GM10248 (cell line): Measurements from ENCODE around the gene DUSP1.

Experiments
- CTCF ChIA-PET: fragments of 300-600 bp; sonication (Branson Sonifier 250); formaldehyde crosslinking; extraction: SDS; loops from one replicate; lab custom pipeline; 2021; ENCODE audit warnings: antibody characterized with exemption; lab: Yijun Ruan, JAX
- POLR2A ChIA-PET: fragments of 350-650 bp; sonication (Branson Sonifier 250); formaldehyde crosslinking; extraction: SDS; loops from one replicate; lab custom pipeline; 2020; ENCODE audit warnings: antibody characterized with exemption; lab: Yijun Ruan, JAX
- DNase-seq: peaks from one replicate; pipeline ENCODE4 v3.0.0; 2012; ENCODE audit errors: extremely low spot score
- TF ChIP-seq, protein P1 (sequence below): IDR thresholded peaks from 2 replicates; pipeline ENCODE4 v1.5.1; 2012; ENCODE audit warnings: mild to moderate bottlenecking, low read depth; ENCODE audit errors: extremely low read depth, missing control alignments, control extremely low read depth

Gene DUSP1

DNA sequence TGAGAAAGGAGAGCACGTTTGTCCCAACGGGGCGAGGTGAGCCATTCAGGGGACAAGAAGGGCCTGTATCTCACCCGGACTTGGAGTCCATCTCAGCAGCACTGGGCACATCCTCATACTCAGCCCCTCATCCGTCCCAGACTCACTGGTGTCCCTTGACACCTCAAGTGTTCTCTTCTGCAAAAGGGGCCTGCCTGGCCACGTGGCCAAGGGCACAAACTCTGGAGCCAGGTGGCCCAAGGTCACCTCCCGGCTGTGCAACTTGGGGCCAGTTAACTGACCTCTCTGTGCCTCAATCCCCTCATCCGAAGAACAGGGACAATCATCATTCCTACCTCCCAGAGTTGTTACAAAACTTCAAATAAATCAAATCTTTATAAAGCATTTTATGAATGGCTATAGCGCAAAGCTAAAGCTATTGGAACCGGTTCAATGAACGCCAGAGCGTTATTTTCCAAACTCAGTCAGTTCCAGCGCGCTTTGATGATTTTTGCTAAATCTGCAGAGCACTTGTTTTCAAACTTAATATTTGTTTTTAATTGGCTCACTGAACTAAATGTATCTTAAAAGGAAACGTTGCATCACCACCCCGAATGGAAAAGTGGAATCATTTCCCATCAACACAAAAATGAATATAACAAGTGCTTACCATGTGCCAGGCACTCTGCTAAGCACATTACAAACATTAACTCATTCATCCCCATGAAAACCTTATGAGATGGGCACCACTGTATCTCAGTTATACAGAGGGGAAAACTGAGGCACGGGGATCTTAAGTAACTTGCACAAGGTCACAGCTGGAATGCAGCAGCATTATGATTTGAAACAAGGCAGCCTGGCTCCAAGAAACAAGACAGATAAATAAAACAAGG is 49.3 kb downstream of the DUSP1 start:
- ChIA-PET POLR2A (no interaction called here), CTCF (interaction anchor here (1.6 kb wide), 1 partner anchor 9 kb away, joined by 4 read pairs; no protein-coding TSS in a partner anchor)
- TF ChIP-seq, protein P1, sequence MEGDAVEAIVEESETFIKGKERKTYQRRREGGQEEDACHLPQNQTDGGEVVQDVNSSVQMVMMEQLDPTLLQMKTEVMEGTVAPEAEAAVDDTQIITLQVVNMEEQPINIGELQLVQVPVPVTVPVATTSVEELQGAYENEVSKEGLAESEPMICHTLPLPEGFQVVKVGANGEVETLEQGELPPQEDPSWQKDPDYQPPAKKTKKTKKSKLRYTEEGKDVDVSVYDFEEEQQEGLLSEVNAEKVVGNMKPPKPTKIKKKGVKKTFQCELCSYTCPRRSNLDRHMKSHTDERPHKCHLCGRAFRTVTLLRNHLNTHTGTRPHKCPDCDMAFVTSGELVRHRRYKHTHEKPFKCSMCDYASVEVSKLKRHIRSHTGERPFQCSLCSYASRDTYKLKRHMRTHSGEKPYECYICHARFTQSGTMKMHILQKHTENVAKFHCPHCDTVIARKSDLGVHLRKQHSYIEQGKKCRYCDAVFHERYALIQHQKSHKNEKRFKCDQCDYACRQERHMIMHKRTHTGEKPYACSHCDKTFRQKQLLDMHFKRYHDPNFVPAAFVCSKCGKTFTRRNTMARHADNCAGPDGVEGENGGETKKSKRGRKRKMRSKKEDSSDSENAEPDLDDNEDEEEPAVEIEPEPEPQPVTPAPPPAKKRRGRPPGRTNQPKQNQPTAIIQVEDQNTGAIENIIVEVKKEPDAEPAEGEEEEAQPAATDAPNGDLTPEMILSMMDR = no peak
- DNase-seq = no peak

DNA sequence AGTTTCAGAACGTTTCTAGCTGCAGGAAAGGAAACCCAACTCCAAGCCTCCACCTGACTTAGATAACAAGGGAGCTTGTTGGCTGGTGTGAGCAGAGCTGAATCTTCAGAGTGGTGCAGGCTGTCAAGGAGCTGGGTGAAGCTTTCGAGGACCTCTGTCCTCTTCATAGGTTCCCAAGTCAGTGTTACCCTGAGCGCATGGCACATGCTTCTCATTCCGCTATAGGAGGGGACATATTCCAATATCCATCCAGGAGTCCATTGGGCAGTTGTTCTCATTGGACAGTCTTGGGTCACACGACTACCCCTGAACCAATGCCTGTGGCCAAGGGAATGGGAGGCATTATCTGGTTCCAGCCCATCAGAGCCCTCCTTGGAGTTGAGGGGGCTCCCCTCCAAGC is 50.3 kb downstream of the DUSP1 start:
- CTCF ChIA-PET = interaction anchor here (0.9 to 2.2 kb wide), 9 partner anchors 8 to 212 kb away, joined by 3 to 21 read pairs (median 3); no protein-coding TSS in a partner anchor
- POLR2A ChIA-PET = no interaction called here
- TF ChIP-seq, protein P1 = no peak
- no peak for DNase-seq

DNA sequence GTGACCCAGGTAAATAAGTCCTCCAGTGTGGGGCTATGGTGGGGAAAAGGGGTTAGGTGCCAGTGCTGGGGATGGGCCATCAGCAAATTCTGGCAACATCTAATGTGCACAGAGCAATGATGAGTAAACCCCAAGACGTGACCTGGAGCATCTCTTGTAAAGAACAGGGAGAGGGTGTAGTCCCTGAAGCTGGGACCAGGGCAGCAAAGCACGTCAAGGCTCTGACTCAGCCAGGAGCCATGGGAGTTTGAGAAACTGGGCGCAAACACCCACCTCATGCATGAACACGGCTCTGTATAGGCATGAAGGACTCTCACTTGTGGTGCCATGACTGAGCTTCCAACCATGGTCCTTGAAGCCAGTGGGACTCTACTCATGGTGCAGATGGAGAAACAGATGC is 51.8 kb downstream of the DUSP1 start:
- TF ChIP-seq, protein P1 = no peak

DNA sequence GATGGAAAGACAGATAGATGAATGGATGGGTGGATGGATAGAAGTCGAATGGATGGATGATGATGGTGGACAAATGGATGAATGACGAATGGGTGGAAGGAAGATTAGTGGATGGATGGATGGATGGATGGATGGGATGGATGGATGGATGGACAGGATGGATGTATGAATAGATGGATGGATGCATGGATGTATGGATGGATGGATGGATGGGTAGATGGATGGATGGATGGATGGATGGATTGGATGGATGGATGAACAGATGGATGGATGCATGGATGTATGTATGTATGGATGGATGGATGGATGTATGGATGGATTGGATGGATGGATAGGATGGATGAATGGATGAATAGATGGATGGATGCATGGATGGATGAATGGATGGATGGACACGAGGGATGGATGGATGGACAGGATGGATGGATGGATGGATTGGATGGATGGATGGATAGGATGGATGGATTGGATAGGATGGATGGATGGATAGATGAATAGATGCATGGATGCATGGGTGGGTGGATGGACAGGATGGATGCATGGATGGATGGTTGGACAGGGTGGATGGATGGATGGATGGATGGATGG is 52.4 kb downstream of the DUSP1 start:
- DNase-seq = no peak
- ChIA-PET CTCF (interaction anchor here (2.2 to 3.0 kb wide), 2 partner anchors 214 kb away, joined by 21 to 41 read pairs; no protein-coding TSS in a partner anchor), POLR2A (no interaction called here)

More for the DNA sequence above, 51.8 kb downstream of the DUSP1 start:
- ChIA-PET POLR2A (no interaction called here), CTCF (interaction anchor here (1.0 to 2.2 kb wide), 4 partner anchors 12 to 216 kb away, joined by 3 to 21 read pairs (median 3); no protein-coding TSS in a partner anchor)
- DNase-seq = no peak

More for the DNA sequence above, 52.4 kb downstream of the DUSP1 start:
- TF ChIP-seq, protein P1 = no peak
